GM03348 (cell line): ENCODE data around the gene PTH1R.

Experiments
- DNase-seq: peaks from one replicate; pipeline ENCODE4 v3.0.0; 2012; ENCODE audit warnings: low spot score

The PTH1R gene

GRCh38 chr3:46864061-46864881 lies 13.2 kb upstream of the PTH1R start:
- no peak for DNase-seq

DNA sequence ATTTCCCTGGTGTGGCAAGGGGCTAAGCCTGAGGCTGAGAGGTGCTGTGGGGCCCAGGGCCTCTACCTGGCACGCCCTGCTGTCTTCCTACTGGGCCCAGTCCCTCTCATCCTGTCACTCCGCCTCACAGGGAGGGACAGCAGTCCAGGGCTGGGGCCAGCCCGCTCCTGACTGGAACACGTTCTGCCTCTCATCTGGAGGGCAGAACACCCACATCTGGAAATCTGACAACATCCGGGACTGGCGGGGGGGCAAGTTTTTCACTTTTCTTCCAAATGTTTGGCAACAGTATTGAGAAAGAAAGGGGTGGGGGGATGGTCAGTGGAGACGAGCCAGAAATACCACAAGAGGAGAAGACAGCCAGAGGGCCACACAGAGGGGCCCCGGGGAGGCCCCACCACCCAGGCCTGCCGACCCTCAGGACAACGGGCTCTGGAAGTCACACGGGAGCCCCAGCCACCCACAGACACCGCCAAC lies 12.5 kb upstream of the PTH1R start:
- DNase-seq = peak; percentile 79

GRCh38 chr3:46865546-46865945 lies 12.0 kb upstream of the PTH1R start:
- no peak for DNase-seq

- DNase-seq = no peak
Observed at GRCh38 chr3:46866032-46866595, 11.4 kb upstream of the PTH1R start.

GRCh38 chr3:46866720-46867549 lies 10.6 kb upstream of the PTH1R start:
- DNase-seq = peak; percentile 88

DNA sequence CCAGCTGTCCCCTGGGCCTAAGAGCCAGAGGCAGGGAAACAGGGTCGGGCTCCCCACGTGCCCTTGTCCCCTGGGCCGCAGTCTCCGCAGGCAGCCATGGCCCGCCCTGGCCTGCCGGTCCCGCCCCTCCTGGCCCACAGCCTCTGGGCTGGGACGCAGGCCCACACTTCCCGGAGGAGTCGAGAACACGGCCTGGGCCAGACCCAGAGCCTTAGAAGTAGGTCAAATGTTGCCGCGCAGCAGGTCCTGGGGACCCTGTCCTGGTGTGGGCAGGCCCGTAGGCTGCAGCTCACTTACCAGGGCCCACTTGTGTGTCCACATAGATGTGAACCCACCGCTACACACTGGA lies 10.0 kb upstream of the PTH1R start:
- DNase-seq = peak; percentile 89

- DNase-seq = no peak
Observed at GRCh38 chr3:46868287-46868686, 9.2 kb upstream of the PTH1R start.

DNA sequence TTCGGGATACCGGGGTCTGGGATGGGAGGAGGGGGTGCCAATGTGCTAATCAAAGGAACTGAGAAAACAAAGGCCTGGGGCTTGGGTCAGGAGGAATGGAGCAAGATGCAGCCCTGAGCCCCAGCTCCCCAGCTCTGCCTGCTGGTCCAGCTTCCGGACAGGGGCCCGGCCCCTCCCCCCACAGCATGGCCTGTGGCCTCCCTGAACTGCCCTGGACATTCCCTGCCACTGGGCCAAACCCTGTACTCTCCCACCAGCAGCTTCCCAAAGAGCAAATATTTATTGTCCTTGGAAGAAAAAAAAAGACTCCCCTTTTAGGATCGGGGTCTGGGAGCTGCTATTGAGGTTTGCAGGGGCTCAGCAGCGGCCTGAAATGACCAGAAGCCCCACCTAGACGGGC lies 8.6 kb upstream of the PTH1R start:
- no peak for DNase-seq

GRCh38 chr3:46869440-46869839 lies 8.1 kb upstream of the PTH1R start:
- DNase-seq = no peak

DNA sequence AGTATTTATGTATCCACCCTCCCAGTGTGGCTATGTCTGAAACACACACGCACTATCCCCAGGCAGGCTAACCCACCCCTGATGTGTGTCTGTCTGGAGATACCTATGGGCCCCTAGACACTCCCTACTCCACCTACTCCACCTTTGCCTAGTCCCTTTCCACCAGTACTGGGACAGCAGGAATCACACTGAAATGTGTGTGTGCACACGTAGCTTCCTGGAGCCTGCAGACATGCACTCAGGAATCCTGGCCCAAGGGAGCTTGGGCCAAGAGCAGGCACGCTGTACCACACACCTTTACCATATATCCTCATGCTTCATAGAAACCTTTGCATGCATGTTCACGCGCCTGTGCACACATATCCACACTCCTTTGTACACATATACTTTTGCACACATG lies 6.9 kb upstream of the PTH1R start:
- DNase-seq = no peak

GRCh38 chr3:46871222-46871621 lies 6.3 kb upstream of the PTH1R start:
- DNase-seq = no peak

- DNase-seq = no peak
Observed at GRCh38 chr3:46873521-46873920, 4.0 kb upstream of the PTH1R start.

- DNase-seq = no peak
Observed at GRCh38 chr3:46874430-46874829, 3.1 kb upstream of the PTH1R start.

DNA sequence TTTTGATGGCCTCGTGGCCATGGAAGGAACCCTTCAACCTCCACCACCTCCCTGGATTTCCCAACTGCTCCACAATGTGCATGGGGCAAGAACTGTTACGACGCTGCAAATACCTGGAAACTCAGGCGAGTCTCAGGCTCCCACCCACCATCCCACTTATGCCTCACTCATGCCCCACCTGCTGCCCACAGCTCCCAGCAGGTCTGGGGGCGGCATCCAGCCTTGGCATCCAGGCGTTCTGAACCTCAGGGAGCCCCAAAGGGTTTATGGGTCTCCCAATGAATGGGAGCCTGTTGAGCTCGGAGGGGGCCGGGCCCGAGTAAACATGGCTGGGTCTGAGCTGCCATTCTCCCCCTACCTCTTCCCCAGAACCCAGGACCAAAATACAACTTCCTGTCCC lies 2.0 kb upstream of the PTH1R start:
- no peak for DNase-seq

GRCh38 chr3:46876313-46877300 lies 914 bp upstream of the PTH1R start:
- DNase-seq = no peak

GRCh38 chr3:46878781-46879436 lies 1.4 kb downstream of the PTH1R start:
- peak; percentile 46 for DNase-seq

GRCh38 chr3:46880884-46881595 lies 3.5 kb downstream of the PTH1R start:
- DNase-seq = no peak

- peak; percentile 51 for DNase-seq
Observed at GRCh38 chr3:46881596-46882376, 4.3 kb downstream of the PTH1R start.

DNA sequence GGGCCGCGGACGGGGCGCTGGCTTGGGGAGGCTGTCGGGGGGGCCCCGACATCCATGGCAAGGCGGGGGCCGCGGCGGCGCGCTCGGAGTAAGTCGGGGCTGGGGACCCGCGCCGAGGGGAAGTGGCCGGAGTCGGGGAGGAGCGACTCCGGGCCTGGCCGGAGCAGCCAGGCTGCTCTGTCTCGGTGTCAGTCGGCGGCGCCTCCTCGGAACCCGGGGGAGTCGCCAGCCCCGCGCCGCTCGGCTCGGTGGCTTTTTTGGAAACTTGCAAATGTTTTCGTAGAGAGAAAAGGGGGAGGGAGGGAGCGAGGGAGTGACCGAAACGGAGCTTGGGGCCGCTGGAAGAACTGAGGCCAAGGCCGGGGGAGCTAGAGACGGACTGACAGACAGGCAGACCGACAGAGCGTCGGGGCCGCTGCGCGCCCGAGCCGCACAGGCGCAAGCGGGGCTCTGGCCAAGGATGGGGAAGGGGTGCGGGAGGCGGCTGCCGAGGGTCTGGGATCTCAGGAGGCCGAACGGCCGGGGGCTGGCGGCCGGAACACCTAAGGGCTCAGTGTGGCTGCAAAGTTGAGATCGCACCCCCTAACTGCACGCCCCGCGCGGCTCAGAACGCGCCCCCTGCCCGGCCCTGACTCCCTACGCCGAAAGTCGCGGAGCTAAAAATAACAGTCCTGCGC lies 5.0 kb downstream of the PTH1R start:
- DNase-seq = peak; percentile 46
